Measurements from ENCODE around the gene GLB1L2.

- TF ChIP-seq POLR2A (IDR thresholded peaks at IDR 0.05) = no peak
- TF ChIP-seq CTCF (IDR thresholded peaks at IDR 0.05) = no peak
Observed at GRCh38 chr11:134346976-134347350, 15.2 kb downstream of the GLB1L2 start.

All from thyroid gland (tissue), 4 donors.